AG04449 (cell line): Measurements from ENCODE around the gene NAALAD2.
"Not testable (repeated sequence)": the region's sequence is repeated elsewhere in the genome, so short reads cannot be mapped to it uniquely, and the experiment has no call there.

Experiments used
- CTCF ChIA-PET: fragments of 350-600 bp; formaldehyde crosslinking; extraction: SDS; loops from one replicate; lab custom pipeline; 2021; ENCODE audit warnings: antibody characterized with exemption; lab: Yijun Ruan, JAX
- POLR2A ChIA-PET: fragments of 400-600, 350-600 bp; formaldehyde crosslinking; extraction: SDS; loops from one replicate; lab custom pipeline; 2020; ENCODE audit warnings: antibody characterized with exemption, inconsistent platforms; lab: Yijun Ruan, JAX
- DNase-seq: peaks from one replicate; pipeline ENCODE4 v3.0.0-alpha.2; 2010; ENCODE audit warnings: low read depth, low spot score
- H3K4me3 ChIP-seq: 2 replicates; pipeline ENCODE4 v1.5.1; 2011; ENCODE audit warnings: low read depth, mild to moderate bottlenecking, control low read depth, low read length
- CTCF ChIP-seq: IDR thresholded peaks from one replicate; pipeline ENCODE4 v1.5.1; 2011; ENCODE audit warnings: mild to moderate bottlenecking, moderate library complexity, low read length, control low read depth, inconsistent platforms; ENCODE audit not compliant: insufficient read depth; ENCODE audit errors: missing control alignments

Gene NAALAD2

GRCh38 chr11:90124371-90124770 is 10.1 kb upstream of the NAALAD2 start:
- DNase-seq = no peak
- H3K4me3 ChIP-seq = no peak overlapping the region
- TF ChIP-seq CTCF = no peak
- ChIA-PET CTCF (no interaction called here), POLR2A (no interaction called here)

- TF ChIP-seq CTCF = no peak
- CTCF ChIA-PET = interaction anchor here (0.7 kb wide), 1 partner anchor 11 kb away, joined by 3 read pairs; no protein-coding TSS in a partner anchor
- POLR2A ChIA-PET = no interaction called here
- H3K4me3 ChIP-seq = no peak overlapping the region
- DNase-seq = no peak
Observed at GRCh38 chr11:90124946-90125345, 9.5 kb upstream of the NAALAD2 start.

GRCh38 chr11:90133560-90134477 is 644 bp upstream of the NAALAD2 start:
- no peak for DNase-seq
- POLR2A ChIA-PET = no interaction called here
- CTCF ChIA-PET = no interaction called here
- peak overlapping the region; percentile 56 for H3K4me3 ChIP-seq
- no peak for TF ChIP-seq CTCF

- CTCF ChIA-PET = no interaction called here
- no peak for TF ChIP-seq CTCF
- POLR2A ChIA-PET = no interaction called here
- peak overlapping the region; percentile 56 for H3K4me3 ChIP-seq
- no peak for DNase-seq
Observed at GRCh38 chr11:90135016-90135415, 553 bp downstream of the NAALAD2 start.

- no peak overlapping the region for H3K4me3 ChIP-seq
- ChIA-PET POLR2A (no interaction called here), CTCF (no interaction called here)
- no peak for TF ChIP-seq CTCF
- no peak for DNase-seq
Observed at GRCh38 chr11:90148900-90149299, 14.4 kb downstream of the NAALAD2 start.

- CTCF ChIA-PET, DNase-seq, POLR2A ChIA-PET, H3K4me3 ChIP-seq: not testable (repeated sequence)
Observed at GRCh38 chr11:90166982-90167573, 32.6 kb downstream of the NAALAD2 start.

- POLR2A ChIA-PET, DNase-seq, CTCF ChIA-PET, H3K4me3 ChIP-seq: not testable (repeated sequence)
Observed at GRCh38 chr11:90167704-90168103, 33.2 kb downstream of the NAALAD2 start.
